ENCODE results near the gene ELP6.

GRCh38 chr3:47515864-47516319 lies 2.4 kb upstream of the ELP6 start:
- TF ChIP-seq EZH2phosphoT487 (IDR thresholded peaks at IDR 0.05; ENCODE audit: low read depth) (no peak), CTCF (IDR thresholded peaks at IDR 0.05; ENCODE audit: low read depth, low read length) (no peak)
